GM21825 (cell line): ENCODE measurements around the gene KRTAP9-6.
"Not testable (repeated sequence)": the region's sequence is repeated elsewhere in the genome, so short reads cannot be mapped to it uniquely, and the experiment has no call there.

Experiments used
- ATAC-seq: cut with Tn5 transposase; IDR thresholded peaks from one replicate; pipeline ENCODE4 v1.9.1; 2021; ENCODE audit warnings: mild to moderate bottlenecking, moderate library complexity; ENCODE audit not compliant: unreplicated experiment

Gene KRTAP9-6

DNA sequence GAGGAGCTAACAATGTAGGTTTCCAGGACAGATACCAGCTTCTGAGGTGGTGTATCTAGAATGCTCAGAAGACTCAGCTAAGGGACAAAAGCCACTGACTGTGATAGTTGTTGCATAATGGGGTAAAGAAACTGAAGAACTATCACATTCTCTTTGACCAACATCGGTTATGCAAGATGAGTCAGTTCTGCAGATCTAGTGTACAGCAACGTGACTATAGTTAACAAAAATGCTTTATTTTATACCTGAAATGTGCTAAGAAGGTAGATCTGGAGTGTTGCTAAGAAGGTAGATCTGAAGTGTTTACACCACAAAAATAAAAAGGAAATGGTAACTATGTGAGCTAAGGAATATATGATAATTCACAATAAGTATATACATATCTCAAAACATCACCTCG lies 2.5 kb downstream of the KRTAP9-6 start:
- no peak for ATAC-seq

- ATAC-seq: not testable (repeated sequence)
Measured at GRCh38 chr17:41271323-41271722, 6.1 kb downstream of the KRTAP9-6 start.

- ATAC-seq: no peak
Measured at GRCh38 chr17:41271858-41272257, 6.7 kb downstream of the KRTAP9-6 start.

DNA sequence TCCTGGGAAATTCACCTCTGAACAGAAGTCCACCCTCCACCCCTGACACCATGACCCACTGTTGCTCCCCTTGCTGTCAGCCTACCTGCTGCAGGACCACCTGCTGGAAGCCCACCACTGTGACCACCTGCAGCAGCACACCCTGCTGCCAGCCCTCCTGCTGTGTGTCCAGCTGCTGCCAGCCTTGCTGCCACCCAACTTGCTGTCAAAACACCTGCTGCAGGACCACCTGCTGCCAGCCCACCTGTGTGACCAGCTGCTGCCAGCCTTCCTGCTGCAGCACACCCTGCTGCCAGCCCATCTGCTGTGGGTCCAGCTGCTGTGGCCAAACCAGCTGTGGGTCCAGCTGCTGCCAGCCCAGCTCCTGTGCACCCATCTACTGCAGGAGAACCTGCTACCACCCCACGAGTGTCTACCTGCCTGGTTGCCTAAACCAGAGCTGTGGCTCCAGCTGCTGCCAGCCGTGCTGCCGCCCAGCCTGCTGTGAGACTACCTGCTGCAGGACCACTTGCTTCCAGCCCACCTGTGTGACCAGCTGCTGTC lies 10.5 kb downstream of the KRTAP9-6 start, which contains the start of gene KRTAP9-7:
Gene KRTAP9-7, plus strand, starts transcription at position 51 of the 543 bp plus-strand sequence. Its CDS starts 0 bp downstream, at position 51.
- not testable (repeated sequence) for ATAC-seq

DNA sequence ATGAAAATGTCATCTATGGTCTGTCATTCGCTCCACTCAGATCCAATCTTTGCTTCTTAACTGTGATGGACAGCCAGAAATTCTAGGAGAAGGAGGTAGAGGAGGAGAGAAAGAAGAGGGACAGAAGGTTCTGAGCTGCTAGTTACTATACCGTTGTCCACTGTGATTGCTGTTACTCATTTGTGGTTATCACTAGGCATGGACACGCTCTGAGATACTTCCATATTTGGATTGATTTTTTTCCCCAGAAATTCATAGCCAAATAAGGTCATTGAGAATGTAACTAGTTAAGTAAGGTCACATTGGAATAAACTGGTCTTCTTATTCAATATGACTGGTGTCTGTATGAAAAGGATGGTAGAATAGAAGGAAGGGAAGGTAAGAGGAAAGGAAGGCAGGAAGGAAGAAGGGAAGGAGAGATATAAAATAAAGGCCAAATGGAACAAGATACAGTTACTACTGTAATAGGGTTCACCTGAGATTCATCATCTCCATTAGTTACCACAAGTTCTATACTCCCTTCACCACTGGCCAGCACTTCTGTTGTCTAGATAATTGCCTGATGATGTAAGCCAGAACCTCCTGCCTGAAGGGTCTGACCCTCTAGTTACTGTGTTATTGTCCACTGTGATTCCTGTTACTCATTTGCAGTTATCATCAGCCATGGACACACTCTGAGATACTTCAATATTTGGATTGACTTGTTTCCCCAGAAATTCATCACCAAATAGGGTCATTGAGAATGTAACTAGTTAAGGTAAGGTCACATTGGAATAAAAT lies 13.2 kb downstream of the KRTAP9-6 start:
- ATAC-seq: no peak

GRCh38 chr17:41284043-41284442 lies 18.9 kb downstream of the KRTAP9-6 start:
- ATAC-seq: no peak

DNA sequence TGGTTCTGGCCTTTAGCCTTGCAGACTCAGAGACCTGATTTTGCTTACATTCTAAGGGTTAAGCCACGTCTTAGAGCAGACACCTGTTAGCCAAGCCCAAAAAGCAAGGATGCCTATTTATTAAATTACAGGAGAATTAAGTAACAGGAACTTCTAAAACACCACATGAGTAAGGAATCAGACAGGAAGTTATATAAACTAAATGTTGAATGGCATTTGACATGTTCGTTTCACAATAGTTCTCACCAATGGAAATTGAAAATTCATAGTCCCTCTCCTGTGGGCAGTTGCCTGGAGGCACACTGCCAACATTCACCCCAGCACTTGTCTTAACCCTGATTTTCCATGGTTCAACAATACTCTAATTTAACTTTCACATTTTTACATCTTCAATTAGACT lies 19.4 kb downstream of the KRTAP9-6 start:
- no peak for ATAC-seq

DNA sequence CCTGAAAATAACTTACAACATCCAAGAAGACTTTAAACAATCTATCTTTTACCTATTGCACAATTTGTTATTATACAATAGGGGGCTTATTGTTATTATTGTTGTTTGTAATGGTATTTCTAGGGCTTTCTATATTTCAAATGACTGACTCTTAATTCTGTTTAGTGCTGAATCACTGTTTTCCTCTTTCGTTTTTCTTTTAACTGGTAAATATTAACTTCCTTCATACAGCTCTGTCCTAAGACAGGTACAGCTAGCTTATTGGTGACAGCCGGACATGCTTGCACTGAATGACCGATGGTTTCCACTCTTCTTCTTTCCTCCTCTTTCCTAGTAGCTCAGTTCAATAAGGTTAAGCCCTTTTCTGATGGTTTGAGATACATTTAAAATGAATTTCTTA lies 21.9 kb downstream of the KRTAP9-6 start:
- no peak for ATAC-seq

DNA sequence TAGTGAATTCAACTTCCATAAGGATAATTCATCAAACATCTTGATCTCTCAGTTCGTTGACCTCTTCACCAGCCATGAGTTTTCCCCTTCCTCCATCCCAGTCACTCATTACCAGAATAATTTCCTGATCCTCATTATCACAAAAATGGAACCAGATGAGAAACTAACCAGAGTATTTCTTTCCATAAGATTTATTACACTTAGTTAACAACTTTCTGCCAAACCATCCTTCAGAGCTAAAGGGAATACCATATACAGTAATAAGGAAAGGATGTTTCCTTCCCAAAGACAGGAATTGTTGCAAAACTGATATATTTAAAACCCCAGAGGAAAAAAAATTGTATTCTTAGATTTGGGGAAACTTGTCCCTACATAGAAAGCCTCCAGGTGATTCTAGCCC lies 28.8 kb downstream of the KRTAP9-6 start:
- no peak for ATAC-seq

DNA sequence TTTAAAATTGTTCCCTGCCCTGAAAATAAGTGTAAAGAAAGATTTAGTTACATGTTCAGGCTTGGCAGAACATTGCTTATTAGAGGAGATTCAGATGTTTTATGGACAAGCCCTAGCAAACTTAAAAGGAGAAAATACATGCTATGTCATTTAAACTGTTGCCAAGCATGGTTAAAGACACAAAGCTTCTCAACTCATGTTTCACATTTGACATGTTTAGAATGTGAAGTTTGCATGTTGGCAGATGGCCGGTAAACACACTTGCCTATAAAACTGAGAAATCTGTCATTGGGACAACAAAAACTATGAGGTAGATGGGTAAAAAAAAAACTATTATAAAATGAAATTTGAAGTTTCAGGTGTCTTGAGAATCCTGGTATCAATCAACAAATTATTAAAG lies 31.7 kb downstream of the KRTAP9-6 start:
- no peak for ATAC-seq

DNA sequence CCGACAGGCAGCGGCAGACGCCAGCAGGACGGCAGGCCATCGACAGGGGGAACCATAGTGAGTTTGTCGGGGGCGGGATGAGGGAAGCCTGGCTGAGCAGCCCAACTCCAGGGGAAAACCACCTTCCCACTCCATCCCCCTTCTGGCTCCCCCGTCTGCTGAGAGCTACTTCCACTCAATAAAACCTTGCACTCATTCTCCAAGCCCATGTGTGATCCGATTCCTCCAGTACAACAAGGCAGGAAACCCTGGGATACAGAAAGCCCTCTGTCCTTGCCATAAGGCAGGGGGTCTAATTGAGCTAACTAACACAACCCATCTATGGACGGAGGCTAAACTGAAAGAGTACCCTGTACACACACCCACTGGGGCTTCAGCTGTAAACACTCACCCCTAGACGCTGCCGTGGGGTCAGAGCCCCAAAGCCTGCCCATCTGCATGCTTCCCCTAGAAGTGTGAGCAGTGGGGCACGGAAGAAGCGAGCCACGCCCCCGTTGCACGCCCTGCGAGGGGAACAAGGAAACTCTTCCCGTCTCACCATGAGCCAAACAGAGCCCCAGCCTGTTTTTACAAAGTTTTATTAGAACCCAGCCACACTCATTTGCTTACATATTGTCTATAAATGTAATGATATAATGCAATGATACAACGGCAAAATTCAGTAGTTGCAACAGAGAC lies 33.4 kb downstream of the KRTAP9-6 start:
- ATAC-seq: no peak

DNA sequence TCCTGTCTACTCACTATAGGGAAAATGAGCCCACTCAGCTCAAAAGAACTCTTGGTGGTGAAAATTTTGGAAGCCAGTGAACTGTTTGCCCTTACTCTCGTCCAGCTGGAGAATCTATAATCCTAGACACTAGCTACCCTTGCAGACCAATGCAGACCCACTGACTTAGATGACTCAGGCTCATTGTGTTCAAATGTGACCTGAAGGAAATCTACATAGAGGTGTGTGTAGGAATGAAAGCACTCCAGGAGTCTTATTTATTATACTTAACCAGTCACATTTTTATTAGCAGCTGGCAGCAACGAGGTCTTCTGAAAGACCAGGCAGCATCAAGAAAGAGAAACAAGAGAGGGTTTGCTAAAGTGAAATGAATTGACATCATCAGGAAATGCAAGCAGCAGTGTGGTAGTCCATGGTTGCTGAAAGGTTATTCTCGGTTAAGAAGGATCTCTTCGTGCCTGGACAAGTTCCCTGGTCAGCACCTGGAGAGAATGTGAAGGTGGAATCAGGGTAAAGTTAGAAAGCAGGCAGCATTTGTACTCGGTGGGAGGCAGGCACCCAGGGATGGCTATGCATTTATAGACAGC lies 36.1 kb downstream of the KRTAP9-6 start:
- ATAC-seq: no peak

- no peak for ATAC-seq
Measured at GRCh38 chr17:41301916-41302901, 37.0 kb downstream of the KRTAP9-6 start, which contains the start of gene KRTAP29-1. TSS of gene KRTAP29-1 (minus strand) at chr17:41302851. CDS start at chr17:41302851, 0 bp downstream.

GRCh38 chr17:41302981-41303380 lies 37.8 kb downstream of the KRTAP9-6 start:
- ATAC-seq: no peak

DNA sequence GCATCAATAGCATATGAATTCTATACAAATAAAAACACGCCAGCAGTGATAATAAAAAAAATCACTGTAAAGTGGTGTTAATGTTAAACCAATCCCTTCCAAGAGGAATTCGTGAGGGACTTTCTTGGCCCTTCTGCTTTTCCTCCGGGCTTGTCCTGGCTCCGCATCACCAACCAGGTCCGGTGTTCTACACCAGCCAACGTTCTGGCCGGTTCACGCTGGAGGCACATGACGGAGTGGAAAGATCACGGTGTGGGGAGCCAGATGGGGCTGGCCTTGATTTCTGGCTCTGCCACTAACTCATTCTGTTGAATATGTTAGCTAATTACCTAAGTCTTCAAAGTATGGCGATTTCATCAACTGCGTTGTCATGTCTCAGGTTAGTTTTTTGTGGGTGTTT lies 38.9 kb downstream of the KRTAP9-6 start:
- ATAC-seq: no peak

DNA sequence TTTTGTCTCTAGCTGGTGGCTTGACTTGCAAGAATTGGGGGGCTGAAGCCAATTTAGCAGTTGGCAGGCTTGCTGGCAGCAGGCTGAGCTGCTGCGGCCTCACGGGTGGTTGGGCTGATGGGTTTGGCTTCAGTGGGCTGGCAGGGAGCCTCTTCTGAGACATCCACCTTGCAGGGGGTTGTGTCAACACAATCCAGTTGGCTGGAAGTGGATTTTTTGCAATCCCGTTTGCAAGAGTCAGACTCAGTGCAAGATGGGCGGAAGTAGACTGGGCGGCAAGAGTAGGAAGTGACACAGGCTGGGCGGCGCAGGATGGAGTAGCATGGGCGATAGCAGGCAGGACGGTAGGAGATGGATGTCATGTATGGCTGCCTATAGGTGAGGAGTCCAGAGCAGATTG lies 42.5 kb downstream of the KRTAP9-6 start:
- no peak for ATAC-seq

DNA sequence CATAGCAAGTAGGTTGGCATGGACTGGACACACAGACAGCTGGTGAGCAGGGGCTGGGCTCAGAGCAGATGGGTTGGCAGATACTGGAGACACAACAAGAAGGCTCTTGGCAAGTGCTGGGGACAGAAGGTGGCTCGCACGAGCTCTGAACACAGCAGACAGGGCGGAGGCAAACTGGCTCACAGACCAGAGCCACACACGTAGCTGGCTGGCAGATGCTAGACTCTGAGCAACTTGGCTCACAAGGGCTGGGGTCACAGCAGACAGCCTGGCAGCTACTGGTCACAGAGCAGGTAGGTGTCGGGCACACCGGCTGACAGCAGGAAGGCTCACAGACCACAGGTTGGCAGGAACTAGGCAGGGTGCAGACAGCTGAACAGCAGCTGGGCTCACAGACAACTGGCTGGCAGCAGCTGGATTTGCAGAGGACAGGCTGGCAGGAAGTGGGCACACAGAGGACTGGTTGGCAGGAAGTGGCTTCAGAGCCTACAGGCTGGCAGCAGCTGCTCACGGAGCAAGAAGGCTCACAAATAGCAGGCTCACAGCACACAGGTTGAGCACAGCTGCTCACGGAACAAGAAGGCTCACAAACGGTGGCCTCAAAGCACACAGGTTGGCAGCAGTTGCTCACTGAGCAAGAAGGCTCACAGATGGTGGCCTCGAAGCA lies 43.2 kb downstream of the KRTAP9-6 start:
- ATAC-seq: no peak

GRCh38 chr17:41308918-41309359 lies 43.8 kb downstream of the KRTAP9-6 start, which contains the start of gene KRTAP16-1:
TSS of gene KRTAP16-1 (minus strand) at chr17:41309309. CDS start at chr17:41309253, 56 bp downstream.
- no peak for ATAC-seq

GRCh38 chr17:41311111-41311510 lies 45.9 kb downstream of the KRTAP9-6 start:
- no peak for ATAC-seq
